Measurements from ENCODE around the gene ADAP1.
"Not testable (repeated sequence)": the region's sequence is repeated elsewhere in the genome, so short reads cannot be mapped to it uniquely, and the experiment has no call there.

ADAP1 gene

GRCh38 chr7:875476-876076 is 78.9 kb downstream of the ADAP1 start:
- no peak for DNase-seq

- no peak for DNase-seq
Measured at GRCh38 chr7:875051-875450, 79.4 kb downstream of the ADAP1 start.

DNA sequence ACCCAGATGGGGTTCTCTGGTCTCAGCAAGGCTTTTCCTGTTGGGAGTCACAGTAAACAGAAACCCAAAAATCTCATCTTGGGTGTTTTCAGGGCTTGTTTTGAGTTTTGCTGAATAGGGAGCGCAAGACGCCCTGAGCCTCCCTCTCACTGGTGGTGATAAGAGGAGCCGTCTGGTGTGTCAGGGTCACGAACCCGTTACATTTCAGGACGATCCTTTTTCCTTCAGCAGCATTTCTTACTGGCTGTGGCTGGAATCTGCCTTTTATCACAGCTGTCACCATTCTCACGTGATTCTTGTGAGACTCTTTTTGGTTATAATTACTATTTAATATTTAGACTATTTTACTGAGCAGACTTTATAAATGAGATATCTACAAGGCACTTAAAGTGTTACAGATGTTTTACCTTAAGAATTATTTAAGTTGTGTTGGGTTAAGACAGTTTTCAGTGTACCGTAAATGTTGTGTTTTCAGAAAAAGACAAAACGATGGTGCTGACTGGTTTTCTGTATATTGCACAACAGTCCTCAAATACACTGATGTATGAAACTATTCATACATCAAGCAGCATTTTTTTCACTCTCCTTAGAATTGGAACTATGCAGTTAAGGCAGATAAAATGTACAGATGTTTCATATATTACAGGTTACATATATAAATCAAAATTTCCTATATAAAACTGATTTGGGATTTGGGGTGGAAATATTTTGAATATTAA is 80.3 kb downstream of the ADAP1 start:
- no peak for DNase-seq

DNA sequence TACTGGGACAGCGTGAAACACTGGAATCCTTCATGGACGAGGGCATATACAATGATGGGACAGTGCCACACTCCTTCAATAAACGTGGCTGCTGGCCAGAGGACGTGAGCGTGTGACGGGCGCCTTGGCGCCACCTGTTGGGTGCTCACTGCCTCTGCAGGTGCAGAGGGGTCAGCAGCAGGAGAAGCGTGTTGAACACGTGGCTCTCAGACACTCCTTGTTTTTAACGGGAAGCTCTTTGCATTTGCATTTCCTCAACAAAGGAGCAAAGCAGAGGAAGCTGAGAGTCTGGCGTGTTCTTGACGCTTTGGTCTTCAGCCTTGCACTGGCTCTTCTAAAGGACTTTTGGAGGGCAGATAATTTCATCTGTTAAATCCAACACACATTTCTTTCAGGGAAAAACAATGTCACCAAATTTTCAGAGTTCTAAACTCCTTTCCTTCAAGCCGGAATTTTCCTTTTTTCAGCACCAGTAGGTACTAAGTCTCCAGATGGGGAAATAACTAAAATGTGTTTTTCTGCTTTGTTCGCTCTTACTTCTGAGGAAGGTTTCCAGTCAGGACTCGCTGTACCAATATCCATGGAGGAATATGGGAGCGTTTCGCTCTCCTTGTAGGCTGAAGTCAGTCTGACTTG is 81.0 kb downstream of the ADAP1 start:
- DNase-seq: peak; percentile 68

- DNase-seq: not testable (repeated sequence)
Measured at GRCh38 chr7:872685-873084, 81.8 kb downstream of the ADAP1 start.

- DNase-seq: no peak
Measured at GRCh38 chr7:871900-872537, 82.5 kb downstream of the ADAP1 start.

GRCh38 chr7:869348-869747 is 85.1 kb downstream of the ADAP1 start:
- DNase-seq: no peak

DNA sequence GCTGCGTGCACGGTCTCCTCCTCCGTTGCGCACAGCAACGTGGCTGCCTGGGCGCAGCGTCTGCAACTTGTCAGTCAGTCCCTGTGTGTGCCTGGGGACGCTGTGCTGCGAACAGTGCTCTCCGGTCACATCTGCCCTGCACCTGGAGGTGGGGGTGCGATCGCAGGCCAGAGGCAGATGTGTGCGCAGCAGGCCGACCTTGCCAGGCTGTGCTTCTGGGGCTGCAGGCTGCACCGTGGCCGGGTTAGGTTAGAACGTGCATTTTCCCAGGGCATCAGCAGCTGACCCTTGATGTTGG is 86.3 kb downstream of the ADAP1 start:
- DNase-seq: no peak

DNA sequence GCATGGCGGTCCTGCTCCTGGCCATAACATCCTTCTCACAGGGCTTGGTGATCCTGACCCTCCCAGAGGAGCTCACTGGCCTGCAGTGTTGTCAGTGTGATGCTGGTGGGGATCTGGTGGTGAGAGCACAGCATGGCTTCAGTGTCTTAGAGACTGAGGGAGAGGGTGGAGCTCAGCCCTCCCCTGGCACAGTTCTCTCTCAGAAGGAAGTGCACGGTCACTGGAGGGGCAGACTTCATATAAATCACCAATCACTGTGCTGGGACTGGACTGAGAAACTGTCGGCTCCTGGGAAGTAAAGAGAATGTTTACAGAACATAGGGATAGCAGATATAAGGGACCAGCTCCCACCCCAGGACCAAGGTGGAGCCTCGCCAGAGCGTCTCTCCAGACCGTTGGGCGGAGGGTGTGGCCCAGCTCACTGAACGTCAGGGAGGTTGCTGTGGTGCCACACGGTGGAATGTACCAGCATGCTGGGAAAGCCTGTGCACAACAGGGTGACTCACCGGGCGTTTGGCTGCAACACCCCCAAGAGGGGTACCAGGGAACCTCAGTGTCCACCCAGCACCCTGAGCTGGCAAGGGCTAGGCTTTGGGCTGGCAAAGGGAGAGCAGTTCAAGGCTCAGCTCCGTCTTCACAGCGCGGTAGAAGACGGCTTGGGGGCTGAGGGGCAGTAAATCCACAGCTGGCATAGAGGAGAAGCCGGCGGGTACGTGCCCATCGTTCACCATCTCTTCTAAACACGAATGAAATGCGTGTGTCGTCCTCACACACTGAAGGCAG is 86.9 kb downstream of the ADAP1 start:
- no peak for DNase-seq

- no peak for DNase-seq
Measured at GRCh38 chr7:867001-867405, 87.5 kb downstream of the ADAP1 start.

DNA sequence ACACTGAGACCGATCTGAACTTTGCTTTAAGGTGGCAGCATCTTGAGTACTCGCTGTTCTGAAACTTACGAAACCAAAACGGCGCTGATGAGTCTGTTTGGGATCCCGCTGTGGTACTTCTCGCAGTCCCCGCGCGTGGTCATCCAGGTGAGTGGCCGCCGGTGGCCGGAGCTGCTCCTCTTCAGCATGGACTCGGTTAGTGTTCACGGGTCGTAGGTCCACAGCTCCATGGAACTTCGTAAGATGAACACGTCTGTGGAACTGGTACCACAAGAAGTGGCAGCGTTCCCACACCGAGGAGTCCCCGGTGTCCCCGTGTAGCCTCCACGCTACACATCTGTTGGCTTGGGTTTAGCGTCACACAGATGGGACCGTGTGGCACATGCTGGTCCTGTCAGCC is 88.6 kb downstream of the ADAP1 start:
- no peak for DNase-seq

DNA sequence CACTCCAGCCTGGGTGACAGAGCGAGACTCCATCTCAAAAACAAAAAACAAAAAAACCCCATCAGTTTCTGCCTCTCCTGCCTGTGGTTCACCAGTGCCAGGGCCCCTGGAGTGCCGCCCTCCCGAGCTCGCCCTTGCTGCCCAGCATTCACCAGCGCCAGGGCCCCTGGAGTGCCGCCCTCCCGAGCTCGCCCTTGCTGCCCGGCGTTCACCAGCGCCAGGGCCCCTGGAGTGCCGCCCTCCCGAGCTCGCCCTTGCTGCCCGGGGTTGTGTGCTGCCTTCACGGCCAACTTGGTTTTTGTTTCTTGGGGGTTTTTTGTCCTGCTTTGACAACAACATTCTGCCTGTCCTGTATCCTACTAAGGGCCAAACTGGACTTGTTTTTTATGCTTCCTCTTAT is 91.4 kb downstream of the ADAP1 start:
- no peak for DNase-seq

GRCh38 chr7:862157-862556 is 92.3 kb downstream of the ADAP1 start:
- DNase-seq: no peak

GRCh38 chr7:861222-861621 is 93.3 kb downstream of the ADAP1 start:
- no peak for DNase-seq

DNA sequence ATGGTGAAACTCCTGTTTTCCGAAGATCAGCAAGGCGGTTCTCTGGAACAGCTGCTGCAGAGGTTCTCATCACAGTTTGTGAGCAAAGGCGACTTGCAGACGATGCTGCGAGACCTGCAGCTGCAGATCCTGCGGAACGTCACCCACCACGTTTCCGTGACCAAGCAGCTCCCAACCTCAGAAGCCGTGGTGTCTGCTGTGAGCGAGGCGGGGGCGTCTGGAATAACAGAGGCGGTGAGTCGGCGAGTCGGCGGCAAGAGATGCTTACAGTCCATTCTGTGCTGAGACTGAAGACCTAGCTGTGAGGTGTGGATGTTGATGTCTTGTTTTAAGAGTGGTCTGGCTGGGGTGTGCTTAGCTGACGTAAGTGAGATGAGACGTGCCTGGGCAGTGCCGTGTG is 94.3 kb downstream of the ADAP1 start:
- DNase-seq: no peak

DNA sequence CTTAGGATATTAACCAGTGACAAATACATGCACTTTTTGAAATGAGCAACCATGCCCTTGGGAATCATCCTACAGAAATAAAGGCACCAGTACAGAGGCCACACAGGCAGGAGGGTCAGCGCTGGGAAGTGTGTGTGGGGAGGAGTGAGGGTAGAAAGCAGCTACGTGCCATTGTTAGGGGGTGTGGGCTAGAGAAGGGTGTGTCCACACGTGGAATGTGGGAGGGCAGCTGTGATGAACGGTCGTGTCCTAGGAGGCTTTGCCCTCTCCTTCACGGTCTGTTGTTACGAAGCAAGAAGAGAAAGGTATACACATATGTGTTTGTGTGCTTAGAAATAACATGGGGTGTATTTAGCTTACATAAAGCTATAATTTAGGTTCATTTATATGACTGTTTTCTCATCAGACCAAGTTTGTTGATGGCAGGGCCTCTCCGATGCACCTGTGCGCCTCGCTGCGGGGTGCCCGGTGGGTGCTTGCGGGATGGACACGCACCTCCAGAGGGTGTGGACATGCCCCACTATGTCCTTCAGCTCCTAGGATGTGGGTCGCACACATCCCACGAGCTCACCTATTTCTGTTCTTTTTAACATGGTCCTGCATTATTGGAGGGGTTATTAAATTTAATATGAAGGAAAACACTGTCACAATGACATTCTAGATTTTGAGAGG is 95.0 kb downstream of the ADAP1 start:
- DNase-seq: no peak

- no peak for DNase-seq
Measured at GRCh38 chr7:857661-858060, 96.8 kb downstream of the ADAP1 start.

DNA sequence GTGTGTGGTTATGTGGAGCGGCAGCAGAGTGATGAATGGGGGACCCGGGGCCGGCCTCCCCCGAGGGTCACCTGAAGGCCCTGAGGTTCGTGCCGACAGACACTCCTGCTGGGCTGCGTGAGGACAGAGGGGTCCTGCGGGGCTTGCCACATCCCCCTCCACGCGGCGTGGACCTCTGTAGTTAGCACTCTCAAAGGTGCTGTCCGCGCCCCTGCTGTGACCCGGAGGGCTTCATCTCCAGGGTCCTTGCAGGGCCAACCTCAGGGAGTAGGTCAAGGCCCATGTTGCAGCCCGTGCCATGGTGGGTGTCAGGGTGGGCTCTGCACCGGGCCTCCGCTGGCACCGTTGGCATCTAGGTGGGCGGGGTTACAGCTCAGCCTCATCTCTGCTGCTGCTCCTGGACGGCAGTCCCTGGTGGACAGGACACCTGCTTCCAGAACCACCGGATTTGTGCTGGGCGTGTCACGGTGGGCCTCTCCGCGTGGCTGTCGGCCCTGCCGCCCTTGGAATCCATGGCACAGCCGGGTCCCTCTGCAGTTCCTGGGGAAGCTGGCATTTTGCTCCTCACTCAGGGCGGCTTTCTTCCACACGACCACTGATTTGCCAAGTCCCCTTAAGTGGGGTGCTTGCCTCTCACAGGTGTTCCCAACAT is 97.9 kb downstream of the ADAP1 start:
- DNase-seq: no peak

DNA sequence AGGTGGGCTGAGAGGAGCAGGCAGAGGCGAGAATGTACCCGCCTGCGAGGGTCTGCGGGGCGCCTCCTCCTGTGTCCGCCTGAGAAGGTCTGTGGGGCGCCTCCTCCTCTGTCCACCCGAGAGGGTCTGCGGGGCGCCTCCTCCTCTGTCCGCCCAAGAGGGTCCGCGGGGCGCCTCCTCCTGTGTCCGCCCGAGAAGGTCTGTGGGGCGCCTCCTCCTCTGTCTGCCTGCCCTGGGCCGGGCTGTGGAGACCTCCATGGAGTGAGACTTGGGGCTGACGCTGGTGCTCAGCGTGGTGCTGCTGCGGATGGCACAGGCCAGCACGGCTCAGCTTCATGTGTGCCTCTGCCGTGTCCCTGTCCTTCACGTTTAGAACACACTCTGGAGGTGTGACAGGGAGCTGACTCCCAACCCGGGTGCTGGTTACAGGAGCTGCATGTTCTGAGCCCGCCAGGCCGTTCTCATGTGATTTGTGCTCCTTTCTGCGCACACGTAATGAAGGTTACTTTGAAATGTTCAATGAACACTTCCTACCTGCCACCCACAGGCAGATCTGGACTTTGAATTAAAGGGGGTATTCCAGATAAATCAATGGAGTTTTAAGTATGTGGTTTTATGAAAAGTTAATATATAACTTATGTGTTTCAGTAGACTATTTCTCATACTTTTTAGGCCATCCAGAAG is 98.7 kb downstream of the ADAP1 start:
- no peak for DNase-seq

- DNase-seq: no peak
Measured at GRCh38 chr7:854118-854775, 100.2 kb downstream of the ADAP1 start.

All from NCI-H1105 (cell line).